HG03558 (cell line): ENCODE results near the gene CALCA.
"Not testable (repeated sequence)": the region's sequence is repeated elsewhere in the genome, so short reads cannot be mapped to it uniquely, and the experiment has no call there.

ENCODE experiments used
- ATAC-seq: cut with Tn5 transposase; IDR thresholded peaks from one replicate; pipeline ENCODE4 v1.9.1; 2021; ENCODE audit warnings: moderate number of reproducible peaks; ENCODE audit not compliant: unreplicated experiment; ENCODE audit errors: extremely low read depth

CALCA gene

DNA sequence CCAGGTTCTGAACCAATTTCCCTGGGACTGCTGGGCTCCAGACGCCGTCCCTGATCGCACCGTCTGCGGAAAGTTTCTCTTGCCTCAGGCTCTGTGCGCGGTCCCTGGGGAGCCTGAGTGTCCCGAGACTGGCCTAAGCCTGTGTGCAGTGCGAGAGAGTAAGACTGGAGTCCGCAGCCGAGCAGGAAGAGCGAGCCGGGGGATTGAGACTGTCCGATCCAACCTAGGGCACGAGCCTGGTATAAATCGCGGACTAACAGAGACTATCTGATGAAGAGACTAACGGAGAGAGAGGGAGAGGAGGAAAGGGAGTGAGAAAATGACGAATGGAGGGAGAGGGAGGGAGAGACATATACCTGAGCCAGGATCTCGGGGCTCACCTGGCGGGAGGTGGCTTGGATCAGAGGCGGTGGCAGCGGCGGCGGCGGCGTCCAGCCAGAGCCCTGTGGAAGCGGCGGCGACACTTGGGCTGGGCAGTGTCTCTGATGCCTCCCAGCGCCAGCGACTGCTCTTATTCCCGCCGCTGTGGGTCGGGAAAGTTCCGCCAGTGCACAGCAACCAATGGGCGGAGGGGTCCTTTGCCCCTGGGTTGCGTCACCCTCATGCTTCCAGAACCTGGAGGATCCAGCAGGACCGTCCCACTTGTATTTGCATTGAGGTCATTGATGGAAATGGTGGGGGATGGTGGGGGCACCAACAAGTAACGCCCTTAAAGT is at the start of gene CALCA:
TSS of gene CALCA (minus strand) at position 487 of the 716 bp plus-strand sequence. CDS start 1,159 bp downstream, outside the sequence.
- no peak for ATAC-seq

DNA sequence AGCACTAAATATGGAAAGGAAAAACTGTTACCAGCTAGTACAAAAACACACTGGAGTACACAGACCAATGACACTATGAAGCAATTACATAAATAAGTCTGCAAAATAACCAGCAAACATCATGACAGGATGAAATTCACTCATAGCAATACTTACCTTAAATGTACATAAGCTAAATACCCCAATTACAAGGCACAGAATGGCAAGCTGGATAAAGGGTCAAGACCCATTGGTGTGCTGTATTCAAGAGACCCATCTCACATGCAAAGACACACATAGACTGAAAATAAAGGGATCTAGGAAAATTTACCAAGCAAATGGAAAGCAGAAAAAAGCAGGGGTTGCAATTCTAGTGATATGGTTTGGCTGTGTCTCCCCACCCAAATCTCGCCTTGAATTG is 44.0 kb upstream of the CALCA start:
- no peak for ATAC-seq

DNA sequence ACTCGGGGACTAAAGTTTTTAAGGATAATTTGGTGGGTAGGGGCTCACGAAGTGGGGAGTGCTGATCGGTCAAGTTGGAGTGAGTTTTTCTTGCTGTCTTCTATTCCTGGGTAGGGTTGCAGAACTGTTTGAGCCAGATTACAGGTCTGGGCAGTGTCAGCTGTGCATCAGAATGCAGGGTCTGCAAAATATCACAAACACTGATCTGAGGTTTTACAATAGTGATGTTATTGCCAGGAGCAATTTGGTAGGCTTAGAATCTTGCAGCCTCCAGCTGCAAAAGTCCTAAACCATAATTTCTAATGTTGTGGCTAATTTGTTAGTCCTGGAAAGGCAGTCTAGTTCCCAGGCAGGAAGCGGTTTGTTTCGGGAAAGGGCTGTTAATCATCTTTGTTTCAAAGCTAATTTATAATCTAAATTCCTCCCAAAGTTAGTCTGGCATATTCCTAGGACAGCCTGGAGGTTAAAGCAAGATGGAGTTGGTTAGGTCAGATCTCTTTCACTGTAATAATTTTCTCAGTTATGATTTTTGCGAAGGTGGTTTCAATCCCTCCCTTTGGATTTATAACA is 39.7 kb upstream of the CALCA start:
- no peak for ATAC-seq

GRCh38 chr11:15010865-15011264 is 38.7 kb upstream of the CALCA start:
- ATAC-seq = no peak

DNA sequence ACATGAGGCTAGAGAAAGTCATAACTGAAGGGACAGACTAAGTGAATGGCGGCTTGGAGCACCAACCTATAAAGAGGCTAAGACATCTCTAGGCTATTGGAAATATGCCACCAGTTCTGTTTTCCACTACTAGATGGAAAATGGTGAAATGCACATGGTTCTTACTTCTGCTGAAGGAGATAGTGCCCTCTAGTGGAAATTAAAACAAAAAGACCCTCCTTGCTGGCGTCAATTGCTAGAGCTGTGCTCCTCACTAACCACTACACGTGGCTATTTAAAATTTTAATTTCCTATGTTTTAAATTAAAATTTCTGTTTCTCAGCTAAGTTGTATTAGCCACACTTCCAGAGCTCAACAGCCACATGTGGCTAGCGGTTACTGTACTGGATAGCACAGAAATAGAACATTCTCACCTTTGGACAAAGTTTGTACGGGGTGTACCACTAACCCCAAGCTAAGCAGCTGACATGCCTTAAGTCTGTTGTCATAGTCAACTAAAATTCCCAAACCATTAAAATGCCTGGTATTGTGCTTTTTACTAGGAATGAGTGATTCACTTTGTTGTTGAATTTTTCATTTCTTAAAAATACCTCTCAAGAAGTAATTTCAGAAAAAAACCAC is 34.1 kb upstream of the CALCA start:
- no peak for ATAC-seq

- ATAC-seq = not testable (repeated sequence)
Measured at GRCh38 chr11:14988133-14988532, 16.0 kb upstream of the CALCA start.

GRCh38 chr11:14981507-14981906 is 9.4 kb upstream of the CALCA start:
- no peak for ATAC-seq

GRCh38 chr11:14980854-14981253 is 8.7 kb upstream of the CALCA start:
- no peak for ATAC-seq

DNA sequence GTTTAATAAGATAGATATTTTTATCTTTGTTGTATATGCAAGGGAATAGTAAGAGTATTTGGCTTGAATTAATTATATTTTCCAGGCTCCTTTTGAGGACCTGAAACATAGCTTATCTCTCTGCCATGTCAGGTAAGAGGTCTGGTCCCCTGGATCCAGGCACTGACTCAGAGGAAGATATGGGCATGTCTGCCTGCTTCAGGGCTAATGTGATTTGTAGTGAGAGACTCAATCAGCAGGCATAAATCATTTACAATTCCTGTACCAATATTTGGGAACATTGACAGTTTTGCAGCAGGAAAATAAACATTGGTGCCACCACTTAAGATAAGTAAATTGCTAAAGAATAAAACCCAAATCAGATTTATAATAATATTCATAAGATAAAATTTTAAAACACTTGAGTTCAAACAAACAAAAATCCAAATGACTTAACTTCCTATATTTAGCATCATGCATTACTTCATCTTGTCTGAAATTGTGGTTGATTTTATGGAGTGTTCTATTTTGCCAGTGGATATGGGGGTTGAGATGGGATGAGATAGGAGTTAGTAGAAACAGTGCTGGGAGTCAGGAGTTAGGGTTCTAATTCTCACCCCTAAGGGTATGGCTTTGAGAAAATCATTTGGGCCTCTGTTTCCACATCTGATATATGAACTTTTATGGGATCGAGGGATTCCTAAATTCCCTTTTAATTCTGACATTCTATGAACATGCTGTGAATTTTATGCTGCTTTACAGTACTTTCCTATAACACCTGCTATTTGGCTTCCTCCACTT is 5.1 kb upstream of the CALCA start:
- ATAC-seq = no peak

- ATAC-seq = no peak
Measured at GRCh38 chr11:14975252-14975587, 3.1 kb upstream of the CALCA start.

DNA sequence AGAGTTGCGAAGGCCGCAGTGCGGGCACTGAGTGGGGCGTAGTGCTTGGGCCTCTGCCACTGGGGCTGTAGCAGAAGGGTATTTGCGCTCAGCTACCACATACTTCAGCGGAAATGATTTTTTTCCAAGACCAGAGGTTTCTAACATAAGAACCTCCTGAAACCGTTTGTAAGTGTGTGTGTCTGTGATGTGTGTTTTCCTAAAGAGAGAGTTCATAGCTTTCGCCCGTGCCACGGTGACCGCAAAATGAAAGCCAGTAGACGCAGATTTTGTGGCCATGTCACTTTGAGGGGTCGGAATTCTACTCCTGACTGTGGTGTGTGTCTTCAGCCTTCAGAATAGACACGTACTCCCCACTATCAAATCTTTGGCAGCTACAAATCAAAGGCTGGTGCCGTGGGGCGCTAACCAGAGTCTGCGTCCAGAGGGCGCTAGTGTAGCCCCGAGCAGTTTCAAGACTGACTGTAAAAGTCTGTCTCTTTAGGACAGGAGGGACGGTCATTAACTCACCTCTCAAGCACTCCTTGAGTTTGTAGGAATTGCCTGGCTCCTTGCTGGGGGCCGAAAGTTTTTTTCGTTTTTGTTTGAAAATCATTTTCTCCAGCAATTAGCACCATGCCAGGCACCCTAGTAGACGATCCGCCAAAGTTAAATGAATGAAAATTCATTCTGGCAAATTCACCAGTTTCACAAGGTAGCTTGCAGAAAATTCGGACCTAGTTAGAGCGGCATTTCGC is 2.5 kb upstream of the CALCA start:
- no peak for ATAC-seq

DNA sequence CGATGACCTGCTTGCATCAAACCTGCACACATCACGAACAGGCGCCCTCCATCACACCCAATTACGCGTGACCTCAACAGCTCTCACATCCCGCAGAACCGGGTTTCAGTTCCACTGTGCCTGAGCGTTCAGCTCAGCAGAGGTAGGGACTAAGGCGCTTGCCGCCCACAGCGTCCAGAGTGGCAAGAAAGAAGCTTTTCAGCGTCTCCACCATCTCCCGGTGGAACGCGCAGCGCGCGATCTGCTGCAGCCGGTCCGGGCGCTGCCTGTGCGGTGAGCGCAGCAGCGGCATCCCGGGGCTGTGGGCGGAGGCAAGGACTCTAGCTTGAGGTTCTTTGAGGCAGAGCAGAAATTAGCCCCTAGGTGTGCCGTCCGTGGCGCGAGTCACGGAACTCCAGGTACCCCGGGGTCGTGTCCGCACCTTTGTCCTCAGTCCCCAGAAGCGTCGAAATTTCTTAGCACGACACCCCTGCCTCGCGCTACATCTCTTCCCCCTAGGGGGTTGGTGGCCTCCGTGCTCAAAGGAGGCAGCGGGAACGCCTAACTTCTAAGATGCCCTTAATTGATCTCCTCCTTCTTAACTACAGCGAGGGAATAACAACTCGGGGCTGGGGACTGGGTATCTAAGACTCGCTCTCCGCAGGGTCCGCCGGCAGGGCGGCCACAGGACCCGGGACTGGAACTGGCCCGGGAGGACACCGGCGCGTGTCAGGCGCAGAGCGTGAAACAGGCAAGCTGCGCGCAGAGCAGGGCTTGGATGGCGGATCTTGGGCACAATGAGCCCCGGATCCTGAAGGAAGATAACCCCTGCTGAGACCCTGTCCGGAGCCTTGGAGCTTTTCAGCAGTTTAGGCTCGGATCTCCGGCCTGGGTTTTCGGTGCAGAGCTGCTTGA is 1.7 kb upstream of the CALCA start:
- ATAC-seq = no peak

DNA sequence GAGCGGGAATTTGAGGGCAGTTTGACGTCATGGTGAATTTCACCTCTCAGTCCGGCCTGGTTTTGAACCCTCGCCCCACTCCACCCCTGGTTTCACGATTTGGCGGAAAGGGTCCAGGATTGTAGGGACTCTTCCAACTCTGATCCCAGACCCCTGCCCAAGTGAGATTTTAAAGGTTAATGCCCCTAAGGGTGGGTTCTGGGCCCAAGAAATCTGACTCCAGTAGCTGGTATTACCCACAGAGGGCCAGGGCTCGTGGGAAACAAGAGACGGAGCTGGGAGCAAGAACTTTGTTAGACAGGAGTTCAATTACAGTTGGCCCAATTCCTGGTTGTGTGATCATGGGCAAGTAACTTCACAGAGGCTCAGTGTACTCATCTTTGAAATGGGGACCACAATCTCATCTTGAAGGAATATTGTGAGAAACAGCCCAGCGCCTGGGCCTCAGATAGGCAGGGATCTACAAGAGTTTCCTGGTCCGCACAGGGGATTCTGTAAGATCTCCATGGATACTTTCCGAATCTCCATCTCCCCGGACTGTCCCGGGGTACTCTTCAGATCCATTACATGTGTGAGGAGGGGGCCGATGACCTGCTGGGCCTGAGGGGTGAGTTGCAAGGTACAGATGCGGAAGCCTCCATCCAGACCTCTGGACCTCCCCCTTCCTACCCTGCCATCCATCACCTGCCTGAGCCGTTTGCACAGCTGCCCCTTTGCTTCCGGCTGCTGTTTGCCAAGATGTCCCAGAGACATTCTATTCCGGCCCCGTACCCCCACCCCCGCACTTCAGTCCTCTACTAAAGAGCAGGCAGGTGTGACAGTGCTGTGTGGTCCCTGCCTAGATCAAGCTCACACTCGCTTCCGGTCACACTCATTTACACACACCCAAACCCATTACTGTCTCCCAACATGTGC is 687 bp upstream of the CALCA start:
- no peak for ATAC-seq

DNA sequence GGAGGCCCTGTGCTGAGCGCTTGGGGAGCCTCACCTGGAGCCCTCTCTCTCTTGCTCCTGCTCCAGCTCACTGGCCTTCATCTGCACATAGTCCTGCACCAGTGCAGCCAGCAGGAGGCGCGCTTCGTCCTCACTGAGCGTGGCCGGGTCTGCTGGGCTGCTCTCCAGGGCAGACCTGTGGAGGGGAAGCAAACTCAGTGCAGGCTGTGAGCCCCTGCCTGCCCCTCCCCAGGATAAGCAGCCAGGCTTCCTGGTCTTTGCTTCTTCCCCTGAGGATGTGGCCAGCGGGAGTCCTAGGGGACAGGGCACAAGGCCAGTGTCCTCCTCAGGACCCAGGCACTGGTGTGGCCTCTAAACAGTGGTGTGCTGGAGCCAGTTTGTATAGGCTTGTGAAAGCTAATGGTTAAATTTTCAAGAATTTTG is 2.2 kb downstream of the CALCA start:
- ATAC-seq = no peak

DNA sequence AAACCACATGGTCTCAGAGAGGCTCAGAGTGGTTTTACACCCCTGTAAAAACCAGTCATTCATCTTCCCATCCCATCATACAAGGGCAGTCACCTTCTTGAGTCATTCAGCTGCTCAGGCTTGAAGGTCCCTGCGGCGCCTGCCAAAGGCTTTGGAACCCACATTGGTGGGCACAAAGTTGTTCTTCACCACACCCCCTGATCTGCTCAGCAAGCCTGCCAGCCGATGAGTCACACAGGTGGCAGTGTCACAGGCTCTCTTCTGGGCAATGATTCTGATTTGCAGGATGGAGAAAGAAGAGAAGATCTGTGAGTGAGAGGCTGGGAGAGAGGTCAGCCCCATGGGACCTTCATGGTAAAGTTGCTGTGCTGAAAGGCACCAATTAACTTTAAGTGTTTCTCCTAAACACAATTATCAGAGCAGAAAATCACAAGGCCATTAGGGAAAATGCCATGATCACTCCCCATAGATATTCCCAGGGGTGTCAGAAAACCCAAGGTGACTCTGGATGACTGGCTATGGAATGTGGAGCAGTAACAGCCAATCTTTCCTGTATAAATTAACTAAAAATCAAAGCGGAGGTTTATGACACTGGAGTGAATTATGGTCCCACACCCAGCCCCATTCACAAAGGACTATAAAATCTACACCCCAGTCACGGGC is 4.4 kb downstream of the CALCA start:
- ATAC-seq = no peak

DNA sequence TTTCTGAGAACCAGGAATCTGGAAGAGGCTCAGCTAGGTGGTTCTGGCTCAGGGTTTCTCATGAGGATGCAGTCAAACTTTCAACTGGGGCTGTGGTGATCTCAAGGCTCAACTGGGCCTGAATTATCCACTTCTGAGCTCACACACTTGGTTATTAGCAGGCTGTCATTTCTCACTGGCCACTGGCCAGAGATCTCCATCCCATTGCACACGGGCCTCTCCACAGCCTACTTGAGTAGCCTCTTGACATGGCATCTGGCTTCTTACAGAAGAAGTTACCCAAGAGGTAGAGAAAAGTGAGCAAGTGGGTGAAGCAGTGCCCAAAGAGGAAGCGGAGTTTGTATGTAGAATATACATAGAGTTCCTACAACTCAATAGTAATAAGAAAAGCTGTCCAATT is 16.0 kb downstream of the CALCA start:
- no peak for ATAC-seq

DNA sequence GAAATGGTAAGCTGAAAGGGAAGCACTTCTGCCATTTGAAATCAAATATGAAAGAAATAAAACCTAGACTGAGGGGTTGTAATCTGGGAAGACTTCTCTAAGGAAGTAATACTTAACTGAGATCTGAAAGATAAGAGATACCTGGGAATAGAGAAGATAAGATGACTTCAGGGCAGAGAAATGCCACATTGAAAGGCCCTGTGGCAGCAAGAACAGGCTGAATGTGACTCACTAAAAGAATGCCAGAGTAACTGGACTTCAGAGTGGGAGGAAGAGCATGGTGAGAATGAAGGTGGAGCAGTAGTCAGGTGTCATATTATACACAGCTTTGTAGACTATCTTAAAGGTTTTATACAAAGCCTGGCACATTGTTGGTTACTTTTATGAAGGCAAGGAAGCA is 17.6 kb downstream of the CALCA start:
- no peak for ATAC-seq

GRCh38 chr11:14953904-14954303 is 18.2 kb downstream of the CALCA start:
- ATAC-seq = no peak
